ENCODE results near the gene HLCS.

DNA sequence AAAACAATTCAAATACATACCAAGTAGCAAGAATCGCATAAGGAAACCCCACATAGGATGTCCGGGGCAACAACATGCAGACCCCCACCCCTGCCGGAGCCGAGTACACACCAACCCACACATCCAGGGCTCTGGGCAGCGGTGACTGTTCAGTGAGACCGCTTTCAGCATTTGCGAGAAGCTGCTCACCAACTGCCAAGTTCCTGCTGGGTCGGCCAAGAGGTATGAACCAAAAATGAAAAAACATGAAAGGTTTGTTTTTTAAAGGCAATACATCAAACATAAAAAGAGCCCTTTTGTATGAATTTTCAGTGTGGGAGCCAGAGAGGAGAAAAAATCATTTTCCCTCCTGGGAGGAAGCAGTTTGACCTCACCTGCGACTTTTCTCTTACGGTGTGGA, 175.3 kb downstream of the HLCS start:
- TF ChIP-seq POLR2AphosphoS5 (IDR thresholded peaks at IDR 0.05; ENCODE audit: insufficient read depth in 1 of 2, low read depth in 1 of 2) (no peak), POLR2A (IDR thresholded peaks at IDR 0.05) (no peak)
- TF ChIP-seq, protein P1, sequence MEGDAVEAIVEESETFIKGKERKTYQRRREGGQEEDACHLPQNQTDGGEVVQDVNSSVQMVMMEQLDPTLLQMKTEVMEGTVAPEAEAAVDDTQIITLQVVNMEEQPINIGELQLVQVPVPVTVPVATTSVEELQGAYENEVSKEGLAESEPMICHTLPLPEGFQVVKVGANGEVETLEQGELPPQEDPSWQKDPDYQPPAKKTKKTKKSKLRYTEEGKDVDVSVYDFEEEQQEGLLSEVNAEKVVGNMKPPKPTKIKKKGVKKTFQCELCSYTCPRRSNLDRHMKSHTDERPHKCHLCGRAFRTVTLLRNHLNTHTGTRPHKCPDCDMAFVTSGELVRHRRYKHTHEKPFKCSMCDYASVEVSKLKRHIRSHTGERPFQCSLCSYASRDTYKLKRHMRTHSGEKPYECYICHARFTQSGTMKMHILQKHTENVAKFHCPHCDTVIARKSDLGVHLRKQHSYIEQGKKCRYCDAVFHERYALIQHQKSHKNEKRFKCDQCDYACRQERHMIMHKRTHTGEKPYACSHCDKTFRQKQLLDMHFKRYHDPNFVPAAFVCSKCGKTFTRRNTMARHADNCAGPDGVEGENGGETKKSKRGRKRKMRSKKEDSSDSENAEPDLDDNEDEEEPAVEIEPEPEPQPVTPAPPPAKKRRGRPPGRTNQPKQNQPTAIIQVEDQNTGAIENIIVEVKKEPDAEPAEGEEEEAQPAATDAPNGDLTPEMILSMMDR (IDR thresholded peaks at IDR 0.05) = no peak
